NCI-H2196 treated with DMSO at 0.1 percent for 48 hours (cell line): Measurements from ENCODE around the gene SNRK.
A peak's percentile ranks its signal among the peaks of the same experiment; 100 is the strongest.

Experiments
- DNase-seq: peaks from one replicate; lab custom pipeline; 2025; ENCODE audit not compliant: unreplicated experiment; lab: John Stamatoyannopoulos, UW

The SNRK gene

GRCh38 chr3:43286115-43286840, at the start of gene SNRK:
Gene SNRK (plus strand): TSS chr3:43286540. CDS start chr3:43303204, 16,664 bp downstream.
- DNase-seq, result peak; percentile 51

- no peak for DNase-seq
Measured at GRCh38 chr3:43238801-43239200, 47.5 kb upstream of the SNRK start.

DNA sequence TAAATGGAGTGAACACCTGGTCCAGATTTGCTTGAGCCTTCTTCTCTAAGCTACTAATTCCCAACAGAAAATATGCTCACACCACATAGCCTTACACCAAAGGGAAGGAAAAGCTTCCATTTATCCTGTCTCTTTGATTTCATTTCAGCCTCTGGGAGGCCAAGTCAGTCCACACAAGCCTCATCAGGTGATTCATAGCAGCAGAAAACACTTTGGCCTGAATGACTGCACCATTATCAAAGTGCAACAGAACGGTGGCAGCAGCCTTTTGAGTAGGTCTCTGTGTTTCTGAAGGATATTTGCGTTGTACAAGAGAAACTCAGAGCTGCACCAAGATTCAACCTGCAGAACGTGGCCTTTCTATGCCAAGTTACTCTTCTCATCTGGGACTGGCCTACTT, 46.6 kb upstream of the SNRK start:
- no peak for DNase-seq

DNA sequence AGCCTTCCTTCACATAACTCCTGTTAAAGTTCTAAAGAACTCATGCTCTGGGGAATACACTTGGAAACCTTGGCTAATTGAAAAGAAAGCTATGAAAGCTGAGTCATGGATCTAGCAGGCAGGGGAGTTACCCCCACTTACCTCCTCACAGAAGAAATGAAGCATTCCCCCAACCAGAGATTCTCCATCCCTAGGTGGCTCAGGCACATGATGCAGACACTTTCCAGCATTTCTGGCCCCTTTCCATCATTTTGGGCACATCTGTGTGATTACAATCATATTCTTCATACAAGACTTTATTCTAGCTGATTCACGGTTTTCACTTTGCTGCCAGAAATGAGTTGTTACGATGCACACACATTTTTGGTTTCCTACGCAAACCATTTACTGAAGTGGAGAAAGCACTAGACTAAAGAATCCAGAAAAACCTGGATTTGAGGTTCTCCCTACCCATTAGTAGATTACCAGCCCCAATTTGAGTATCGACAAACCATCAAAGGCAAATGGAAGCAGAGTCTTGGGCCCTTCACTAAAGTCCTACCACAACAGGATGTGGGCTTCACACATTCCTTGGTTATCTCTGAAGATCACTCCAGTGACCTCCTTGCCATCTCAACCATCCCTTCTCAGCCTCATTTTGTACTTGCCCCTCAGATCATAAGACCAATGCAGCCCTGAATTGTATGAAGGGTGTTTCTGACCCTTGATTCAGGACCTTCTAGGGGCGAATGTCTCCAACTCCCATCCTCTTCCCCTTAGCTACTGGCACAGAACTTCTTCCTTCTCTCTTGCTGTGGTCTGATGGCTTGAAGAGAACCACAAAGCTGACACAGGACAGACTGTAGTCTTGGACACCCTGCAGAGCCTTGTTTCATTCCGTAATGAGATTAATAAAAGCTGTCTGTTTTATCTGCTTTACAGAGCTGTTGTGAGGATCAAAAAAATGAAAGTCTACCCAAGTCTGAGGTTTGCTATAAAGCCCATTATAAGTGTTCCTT, 42.5 kb upstream of the SNRK start:
- no peak for DNase-seq

- no peak for DNase-seq
Measured at GRCh38 chr3:43244694-43245093, 41.6 kb upstream of the SNRK start.

DNA sequence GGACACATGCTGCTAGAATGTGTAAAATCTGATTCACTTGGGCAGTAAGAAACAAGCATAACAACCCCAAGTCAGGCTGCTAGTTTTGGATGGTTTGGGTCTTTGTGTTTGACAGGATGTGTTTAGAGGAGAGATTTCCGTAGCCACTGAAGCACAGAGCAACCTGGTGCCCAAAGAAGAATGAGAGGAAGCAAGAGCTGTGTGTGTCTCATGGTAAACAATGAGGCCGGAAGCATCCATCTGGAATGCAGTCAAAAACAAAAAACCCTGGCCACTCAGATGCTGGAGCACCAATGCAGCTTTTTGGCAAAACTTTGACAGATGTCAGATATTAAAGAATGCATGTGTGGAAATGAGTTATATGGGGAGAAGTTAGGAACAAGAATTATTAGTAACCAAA, 39.4 kb upstream of the SNRK start:
- no peak for DNase-seq

DNA sequence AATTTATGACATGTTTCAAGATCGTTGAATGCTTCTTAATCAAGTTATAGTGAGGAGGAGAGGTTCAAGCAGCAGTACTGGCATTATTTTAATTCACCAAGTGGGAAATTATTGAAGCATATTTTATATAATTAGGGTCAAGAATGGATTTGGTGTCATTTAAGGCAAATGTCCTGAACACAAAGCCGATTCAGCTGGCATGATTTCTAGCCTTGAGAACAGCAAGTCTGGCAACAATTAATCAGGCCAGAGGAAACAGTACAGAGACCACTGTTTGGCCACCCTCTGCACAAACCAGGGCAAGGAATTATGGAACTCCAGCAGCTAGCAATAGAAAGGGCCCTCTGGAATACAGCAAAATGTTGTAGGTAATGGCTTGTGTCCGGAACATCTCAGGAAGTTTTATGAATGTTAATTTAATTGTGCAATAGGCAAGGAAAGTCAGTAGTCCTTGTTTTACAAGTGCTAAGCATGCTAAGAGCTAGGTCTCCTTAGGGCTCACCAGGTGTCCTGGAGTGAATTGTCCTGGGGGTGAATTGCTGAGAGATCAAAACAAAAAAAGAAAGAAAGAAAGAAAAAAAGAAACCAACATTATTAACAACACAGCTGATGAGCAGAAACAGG, 38.7 kb upstream of the SNRK start:
- DNase-seq, result no peak

DNA sequence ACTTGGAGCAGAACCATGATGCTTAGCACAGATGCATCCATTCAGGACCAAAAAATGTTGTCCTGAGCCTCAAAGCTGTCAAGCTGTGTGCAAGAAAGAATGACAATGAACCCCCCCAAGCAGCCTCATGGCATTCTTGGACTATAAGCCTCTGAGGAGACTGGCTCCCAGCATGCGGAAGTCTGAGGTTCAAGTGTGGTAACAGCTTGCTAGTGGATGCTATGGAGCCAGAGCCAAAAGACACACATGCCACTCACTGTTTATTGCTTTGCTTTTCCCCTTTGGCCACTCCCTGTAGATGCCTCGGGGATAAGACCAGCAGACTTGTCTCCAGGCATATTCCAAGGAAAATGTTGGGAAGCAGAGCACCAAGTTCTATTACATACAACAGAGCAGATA, 38.2 kb upstream of the SNRK start:
- DNase-seq, result no peak

- no peak for DNase-seq
Measured at GRCh38 chr3:43248973-43249372, 37.4 kb upstream of the SNRK start.

GRCh38 chr3:43249405-43249804, 36.9 kb upstream of the SNRK start:
- no peak for DNase-seq

DNA sequence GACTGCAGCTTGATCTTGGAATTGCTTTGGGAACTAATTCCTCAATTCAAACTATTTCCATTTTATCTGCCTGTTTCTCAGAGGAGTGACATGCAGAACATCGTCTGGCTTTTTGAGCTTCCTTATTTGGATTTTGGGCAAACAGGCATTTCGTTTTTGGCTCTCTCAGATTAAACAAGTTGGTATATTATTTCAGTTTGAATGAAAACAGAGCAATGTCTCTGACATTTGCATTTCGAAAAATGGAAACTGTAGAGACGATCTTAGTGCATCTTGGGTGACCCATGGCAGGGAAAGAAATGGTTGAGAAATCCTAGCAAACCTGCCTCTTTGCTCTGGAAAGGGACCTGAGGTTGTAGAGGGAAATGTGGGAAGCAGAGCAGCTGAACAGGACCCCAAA, 33.0 kb upstream of the SNRK start:
- DNase-seq, result no peak

GRCh38 chr3:43254125-43254524, 32.2 kb upstream of the SNRK start:
- DNase-seq, result no peak

- DNase-seq, result no peak
Measured at GRCh38 chr3:43255662-43256061, 30.7 kb upstream of the SNRK start.

GRCh38 chr3:43256714-43257461, 29.5 kb upstream of the SNRK start:
- no peak for DNase-seq

DNA sequence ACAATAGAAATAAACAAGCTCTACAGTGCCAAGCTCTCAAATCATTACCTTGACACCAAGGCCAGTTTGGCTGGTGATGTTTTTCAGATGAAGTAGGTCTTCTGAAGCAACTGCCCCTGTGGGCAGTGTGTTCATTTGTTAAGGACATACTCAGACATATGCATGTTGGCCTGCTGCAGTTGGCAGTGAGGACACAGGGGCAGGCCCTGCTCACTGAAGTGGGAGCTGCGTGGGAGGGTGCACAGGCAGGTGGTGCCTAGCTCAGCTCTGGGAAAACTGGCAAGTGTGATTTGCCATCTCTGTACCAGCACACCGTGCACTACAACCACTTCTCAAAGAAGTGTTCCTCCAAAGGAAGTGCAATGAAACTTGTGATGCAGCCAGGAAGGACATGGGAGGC, 28.5 kb upstream of the SNRK start:
- no peak for DNase-seq

GRCh38 chr3:43259626-43260025, 26.7 kb upstream of the SNRK start:
- DNase-seq, result no peak

DNA sequence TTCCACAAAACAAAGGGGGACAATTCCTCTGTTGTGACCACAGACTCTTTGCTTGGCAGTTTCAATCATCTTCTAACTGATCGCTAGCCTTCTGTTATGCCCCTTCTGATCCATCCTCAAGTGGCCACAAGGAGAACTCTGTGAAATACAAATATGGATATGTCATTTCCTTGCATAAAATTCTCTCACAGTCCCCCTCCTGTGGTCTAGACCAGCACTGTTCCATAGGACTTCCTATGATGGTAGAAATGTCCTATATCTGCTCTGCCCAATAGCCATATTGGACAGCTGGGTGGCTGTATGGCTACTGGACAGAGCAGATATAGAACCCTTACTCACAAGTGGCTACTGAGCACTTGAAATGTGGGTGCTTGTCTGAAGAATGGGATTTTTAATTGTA, 25.9 kb upstream of the SNRK start:
- DNase-seq, result no peak

DNA sequence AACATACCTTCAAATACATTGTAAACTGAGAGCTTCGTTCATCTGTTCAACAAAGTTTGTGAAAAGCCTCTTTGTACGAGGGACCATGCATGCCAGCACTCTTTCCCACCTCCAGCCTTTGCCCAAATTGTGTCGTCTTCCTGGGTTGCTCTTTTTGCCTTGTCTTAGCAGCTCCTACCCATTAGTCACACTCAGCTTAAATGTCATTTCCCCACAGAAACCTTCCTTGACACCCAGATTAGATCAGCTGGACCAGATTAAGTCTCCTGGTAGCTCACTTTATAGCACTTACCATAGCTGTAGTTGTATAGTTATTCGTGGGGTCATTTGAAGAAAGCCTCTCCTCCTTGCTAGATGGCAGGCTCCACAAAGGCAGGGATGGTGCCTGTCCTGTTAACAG, 24.1 kb upstream of the SNRK start:
- no peak for DNase-seq

GRCh38 chr3:43266451-43266850, 19.9 kb upstream of the SNRK start:
- DNase-seq, result no peak

GRCh38 chr3:43266995-43267394, 19.3 kb upstream of the SNRK start:
- no peak for DNase-seq

GRCh38 chr3:43268636-43269035, 17.7 kb upstream of the SNRK start:
- DNase-seq, result no peak
